ENCODE data around the gene SLC35E2B. TPM values are rescaled to one million over a fixed set of nuclear protein-coding genes. Genes with fewer than 3 reads are reported as not detected.
"Not testable (repeated sequence)": the region's sequence is repeated elsewhere in the genome, so short reads cannot be mapped to it uniquely, and the experiment has no call there.

Gene SLC35E2B
- total RNA-seq, 1 donor from 2014 or later = 45.1 TPM

DNA sequence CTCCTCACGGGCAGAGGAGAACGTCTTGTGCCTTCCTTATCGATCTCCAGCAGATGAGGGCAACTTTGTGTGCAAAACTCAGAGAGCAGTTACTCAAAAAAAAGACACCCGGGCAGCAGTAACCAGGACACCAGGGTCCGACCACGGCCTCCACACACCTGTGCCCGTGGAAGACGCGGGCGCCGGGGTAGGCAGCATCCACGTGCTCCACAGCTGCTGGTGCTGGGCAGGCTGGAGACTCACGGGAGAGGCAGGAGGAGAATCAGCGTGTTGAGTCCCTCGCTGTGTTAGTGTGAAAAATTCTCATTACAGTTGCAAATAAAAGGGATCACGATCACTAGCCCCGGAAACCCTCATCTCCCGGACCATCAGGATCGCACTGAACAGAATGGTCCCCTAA lies 6.5 kb upstream of the SLC35E2B start:
- not testable (repeated sequence) for H3K9me3 ChIP-seq (ENCODE audit: insufficient read depth, low read depth, low read length); H3K9ac ChIP-seq (ENCODE audit: low read length); H3K4me3 ChIP-seq (ENCODE audit: insufficient read depth, low read depth, low read length); H4K20me1 ChIP-seq (ENCODE audit: insufficient read depth, low read length); H3K36me3 ChIP-seq (ENCODE audit: insufficient read depth, low read length); H3K27ac ChIP-seq (ENCODE audit: low read depth, low read length); H3K4me1 ChIP-seq (ENCODE audit: insufficient read depth, low read length); H2AFZ ChIP-seq (ENCODE audit: low read depth, low read length); H3K27ac Mint-ChIP-seq (ENCODE audit: unreplicated experiment); H3K4me2 ChIP-seq (ENCODE audit: low read length); DNase-seq (ENCODE audit: low read depth); H3K4me1 Mint-ChIP-seq (ENCODE audit: low read depth, unreplicated experiment); H3K27me3 Mint-ChIP-seq (ENCODE audit: low read depth, unreplicated experiment); H3K27me3 ChIP-seq (ENCODE audit: insufficient read depth, low read length); H3K4me3 Mint-ChIP-seq (ENCODE audit: unreplicated experiment); H3K36me3 Mint-ChIP-seq (ENCODE audit: low read depth, unreplicated experiment); H3K9me3 Mint-ChIP-seq (ENCODE audit: unreplicated experiment); FAIRE-seq; H3K79me2 ChIP-seq (ENCODE audit: insufficient read depth, low read length)

DNA sequence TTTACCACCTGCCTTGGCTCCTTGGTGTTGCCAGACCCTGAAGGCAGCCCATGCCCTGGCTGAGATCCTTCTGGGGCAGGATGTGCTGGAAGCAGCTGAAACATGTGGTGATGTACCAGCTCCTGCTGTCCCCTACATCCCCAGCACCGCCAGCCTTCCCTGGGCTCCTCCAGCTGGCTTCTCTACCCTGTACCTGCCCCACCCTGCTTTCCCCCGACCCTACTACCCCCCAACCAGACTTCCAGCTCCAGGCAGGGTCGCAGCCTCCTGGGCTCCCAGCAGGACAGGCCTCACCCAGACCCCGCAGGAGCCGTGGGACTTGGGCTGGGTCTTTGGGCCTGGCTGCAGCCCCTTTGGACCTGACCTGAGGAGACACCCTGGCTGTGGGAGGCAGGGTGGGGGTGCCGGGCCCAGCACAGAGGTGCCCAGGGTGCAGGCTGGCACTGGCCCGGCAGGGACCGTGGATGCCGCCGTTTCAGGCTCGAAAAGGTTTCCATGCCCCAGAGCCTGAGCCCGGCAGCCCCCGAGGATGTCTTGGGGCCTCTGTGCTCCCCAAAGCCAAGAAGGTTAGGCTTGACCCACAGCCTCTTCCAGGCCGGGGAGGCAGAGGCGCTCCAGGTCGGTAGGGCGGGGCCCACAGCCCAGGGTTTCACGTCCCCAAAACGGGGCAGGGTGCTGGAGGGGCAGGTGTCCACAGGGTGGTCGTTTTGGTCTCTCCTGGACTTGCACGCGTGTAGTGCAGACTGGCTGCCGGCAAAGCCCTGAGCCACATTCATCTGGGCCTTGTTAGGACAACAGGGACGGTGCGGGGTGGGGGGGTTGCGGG lies 5.0 kb upstream of the SLC35E2B start:
- H3K36me3 Mint-ChIP-seq (ENCODE audit: low read depth, unreplicated experiment); H3K79me2 ChIP-seq (ENCODE audit: insufficient read depth, low read length); H3K4me3 ChIP-seq (ENCODE audit: insufficient read depth, low read depth, low read length); H3K36me3 ChIP-seq (ENCODE audit: insufficient read depth, low read length); H3K27me3 ChIP-seq (ENCODE audit: insufficient read depth, low read length); H3K27ac ChIP-seq (ENCODE audit: low read depth, low read length); H3K9me3 Mint-ChIP-seq (ENCODE audit: unreplicated experiment); H3K4me1 Mint-ChIP-seq (ENCODE audit: low read depth, unreplicated experiment); DNase-seq (ENCODE audit: low read depth); H3K9ac ChIP-seq (ENCODE audit: low read length); H3K27ac Mint-ChIP-seq (ENCODE audit: unreplicated experiment); H2AFZ ChIP-seq (ENCODE audit: low read depth, low read length); FAIRE-seq; H3K4me1 ChIP-seq (ENCODE audit: insufficient read depth, low read length); H3K27me3 Mint-ChIP-seq (ENCODE audit: low read depth, unreplicated experiment); H3K4me2 ChIP-seq (ENCODE audit: low read length); H3K9me3 ChIP-seq (ENCODE audit: insufficient read depth, low read depth, low read length); H4K20me1 ChIP-seq (ENCODE audit: insufficient read depth, low read length); H3K4me3 Mint-ChIP-seq (ENCODE audit: unreplicated experiment): not testable (repeated sequence)

DNA sequence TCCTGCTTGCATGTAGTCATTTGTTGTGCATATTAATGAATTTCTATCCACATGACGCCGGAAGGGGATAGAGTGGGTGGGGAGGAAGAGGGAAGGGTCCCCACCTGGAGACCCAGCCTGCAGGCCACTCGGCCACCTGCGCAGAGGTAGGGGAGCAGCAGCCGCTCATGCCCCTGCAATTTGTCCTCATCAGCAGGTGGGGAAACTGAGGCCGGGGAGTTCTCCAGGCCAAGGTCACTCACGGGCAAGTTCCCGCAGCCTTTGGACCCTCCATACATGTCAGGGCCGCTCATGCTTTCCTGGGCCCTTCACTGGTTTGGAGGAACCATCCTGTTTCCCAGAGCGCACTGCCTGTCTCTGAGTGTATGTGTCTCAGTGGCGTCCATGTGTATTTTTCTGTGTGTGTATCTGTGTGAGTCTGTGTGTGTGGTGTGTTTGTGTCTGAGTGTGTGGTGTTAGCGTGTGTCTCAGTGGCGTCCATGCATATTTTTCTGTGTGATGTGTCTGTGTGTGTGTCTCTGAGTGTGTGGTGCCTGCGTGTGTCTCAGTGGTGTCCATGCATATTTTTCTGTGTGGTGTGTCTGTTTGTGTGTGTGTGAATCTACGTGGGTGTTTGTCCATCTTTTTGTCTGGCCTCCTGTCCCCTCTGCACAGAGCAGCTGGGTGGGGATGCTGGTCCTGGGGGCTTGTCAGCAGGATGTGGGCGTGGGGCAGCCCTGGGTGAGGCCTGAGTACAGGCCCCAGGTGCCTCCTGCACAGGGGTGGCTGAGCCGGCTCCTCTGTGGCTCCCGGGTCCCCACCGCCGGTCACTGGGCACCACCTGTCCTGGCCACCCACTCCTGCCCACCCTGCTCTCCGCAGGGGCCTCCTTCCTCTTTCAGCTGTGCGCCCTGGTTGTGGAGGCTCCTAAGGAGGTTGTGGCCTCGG lies 4.1 kb upstream of the SLC35E2B start:
- H3K36me3 ChIP-seq (ENCODE audit: insufficient read depth, low read length); H2AFZ ChIP-seq (ENCODE audit: low read depth, low read length); H3K4me3 ChIP-seq (ENCODE audit: insufficient read depth, low read depth, low read length); H3K4me1 Mint-ChIP-seq (ENCODE audit: low read depth, unreplicated experiment); DNase-seq (ENCODE audit: low read depth); H3K27me3 Mint-ChIP-seq (ENCODE audit: low read depth, unreplicated experiment); H3K9me3 Mint-ChIP-seq (ENCODE audit: unreplicated experiment); H3K4me2 ChIP-seq (ENCODE audit: low read length); H3K36me3 Mint-ChIP-seq (ENCODE audit: low read depth, unreplicated experiment); H3K79me2 ChIP-seq (ENCODE audit: insufficient read depth, low read length); H3K9me3 ChIP-seq (ENCODE audit: insufficient read depth, low read depth, low read length); H3K27ac Mint-ChIP-seq (ENCODE audit: unreplicated experiment); H4K20me1 ChIP-seq (ENCODE audit: insufficient read depth, low read length); H3K27me3 ChIP-seq (ENCODE audit: insufficient read depth, low read length); H3K9ac ChIP-seq (ENCODE audit: low read length); H3K4me1 ChIP-seq (ENCODE audit: insufficient read depth, low read length); FAIRE-seq; H3K27ac ChIP-seq (ENCODE audit: low read depth, low read length): not testable (repeated sequence)
- peak overlapping the region; percentile 20 for H3K4me3 Mint-ChIP-seq (ENCODE audit: unreplicated experiment)

DNA sequence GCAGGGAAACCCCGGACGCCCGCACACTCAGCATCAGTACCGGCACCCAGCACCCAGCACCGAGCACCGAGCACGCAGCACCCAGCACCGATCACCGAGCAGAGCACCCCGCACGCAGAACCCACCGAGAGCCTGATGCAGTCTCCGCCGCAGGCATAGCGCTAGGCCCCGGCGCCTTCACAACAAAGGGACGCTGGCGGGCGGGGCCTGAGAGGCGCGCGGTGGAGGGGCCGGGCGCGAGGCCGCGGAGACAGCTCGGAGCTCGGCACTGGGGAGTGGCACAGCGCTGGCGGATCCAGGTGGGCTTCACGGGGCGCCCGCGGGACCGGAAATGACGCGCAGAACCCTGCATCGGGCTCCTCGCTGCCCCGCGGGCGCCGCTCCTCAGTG lies 276 bp downstream of the SLC35E2B start:
- not testable (repeated sequence) for H3K4me1 Mint-ChIP-seq (ENCODE audit: low read depth, unreplicated experiment); H3K27me3 ChIP-seq (ENCODE audit: insufficient read depth, low read length); H3K36me3 Mint-ChIP-seq (ENCODE audit: low read depth, unreplicated experiment); FAIRE-seq; H3K4me1 ChIP-seq (ENCODE audit: insufficient read depth, low read length); H3K27me3 Mint-ChIP-seq (ENCODE audit: low read depth, unreplicated experiment); H4K20me1 ChIP-seq (ENCODE audit: insufficient read depth, low read length); H2AFZ ChIP-seq (ENCODE audit: low read depth, low read length); H3K9me3 ChIP-seq (ENCODE audit: insufficient read depth, low read depth, low read length); H3K27ac Mint-ChIP-seq (ENCODE audit: unreplicated experiment); H3K36me3 ChIP-seq (ENCODE audit: insufficient read depth, low read length); H3K9me3 Mint-ChIP-seq (ENCODE audit: unreplicated experiment)
- peak; percentile 59 for DNase-seq (ENCODE audit: low read depth)
- Histone ChIP-seq H3K79me2 (ENCODE audit: insufficient read depth, low read length) (peaks cover 22% of the 10 kb centered on the region), H3K27ac (ENCODE audit: low read depth, low read length) (peak overlapping the region; percentile 85), H3K4me3 (ENCODE audit: insufficient read depth, low read depth, low read length) (peak overlapping the region; percentile 59), H3K9ac (ENCODE audit: low read length) (peak overlapping the region; percentile 85), H3K4me2 (ENCODE audit: low read length) (peak overlapping the region; percentile 74)
- peak overlapping the region; percentile 73 for H3K4me3 Mint-ChIP-seq (ENCODE audit: unreplicated experiment)

DNA sequence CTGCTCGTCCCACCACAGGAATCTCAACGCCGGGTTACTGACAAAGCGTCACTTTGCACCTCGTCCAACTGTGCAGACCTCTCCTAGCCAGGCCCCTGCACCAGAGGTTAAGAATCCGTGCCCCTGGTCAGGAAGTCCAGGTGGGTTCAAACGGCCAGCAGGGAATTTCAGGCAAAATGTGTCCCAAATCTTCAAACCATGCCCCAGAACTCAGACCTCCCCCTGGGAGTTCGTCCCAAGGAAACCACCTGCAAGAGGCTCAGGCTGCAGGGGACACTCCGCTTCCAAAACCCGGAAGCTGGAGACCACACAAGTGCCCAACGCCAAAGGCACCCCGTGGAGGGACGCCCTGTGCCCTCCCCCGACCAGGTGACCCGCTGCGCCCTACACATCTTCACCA lies 1.2 kb downstream of the SLC35E2B start:
- FAIRE-seq = not testable (repeated sequence)

More for the DNA sequence above, 1.2 kb downstream of the SLC35E2B start:
- not testable (repeated sequence) for H3K27me3 ChIP-seq (ENCODE audit: insufficient read depth, low read length); H3K27ac ChIP-seq (ENCODE audit: low read depth, low read length); H3K4me3 Mint-ChIP-seq (ENCODE audit: unreplicated experiment); H3K36me3 Mint-ChIP-seq (ENCODE audit: low read depth, unreplicated experiment); H3K27me3 Mint-ChIP-seq (ENCODE audit: low read depth, unreplicated experiment); H3K9me3 ChIP-seq (ENCODE audit: insufficient read depth, low read depth, low read length); H2AFZ ChIP-seq (ENCODE audit: low read depth, low read length); DNase-seq (ENCODE audit: low read depth); H3K4me1 ChIP-seq (ENCODE audit: insufficient read depth, low read length); H3K36me3 ChIP-seq (ENCODE audit: insufficient read depth, low read length); H3K9ac ChIP-seq (ENCODE audit: low read length); H3K9me3 Mint-ChIP-seq (ENCODE audit: unreplicated experiment); H3K4me3 ChIP-seq (ENCODE audit: insufficient read depth, low read depth, low read length); H4K20me1 ChIP-seq (ENCODE audit: insufficient read depth, low read length); H3K4me1 Mint-ChIP-seq (ENCODE audit: low read depth, unreplicated experiment); H3K27ac Mint-ChIP-seq (ENCODE audit: unreplicated experiment)
- Histone ChIP-seq H3K4me2 (ENCODE audit: low read length) (peak overlapping the region; percentile 60), H3K79me2 (ENCODE audit: insufficient read depth, low read length) (peaks cover 30% of the 10 kb centered on the region)
